Stomach (tissue), 9 donors: Measurements from ENCODE around the gene TAB2. TPM values are rescaled to one million over a fixed set of nuclear protein-coding genes. Genes with fewer than 3 reads are reported as not detected.

ENCODE experiments used
- DNase-seq, 2 donors: peaks; one replicate each; pipeline versions ENCODE4 v3.0.0 to v3.0.0-alpha.2; 2013 to 2019
- H3K27ac ChIP-seq, 5 donors: fragments of 200-600 bp in 4 of 5; sonication (generic) in 4 of 5; one replicate each; pipeline ENCODE4 v1.5.1; 2013 to 2019; ENCODE audit warnings: mild to moderate bottlenecking in 1 of 5, moderate library complexity in 1 of 5
- H3K27me3 ChIP-seq, 3 donors: fragments of 200-600 bp; sonication (generic); one replicate each; pipeline ENCODE4 v1.5.1; 2017 to 2019; ENCODE audit warnings: mixed run types in 1 of 3
- H3K36me3 ChIP-seq, 4 donors: fragments of 200-600 bp; sonication (generic); 1 replicate in 3 of 4; 2 replicates in 1 of 4; pipeline ENCODE4 v1.5.1; 2016 to 2019
- H3K4me1 ChIP-seq, 4 donors: fragments of 200-600 bp; sonication (generic); one replicate each; pipeline ENCODE4 v1.5.1; 2016 to 2019
- H3K4me3 ChIP-seq, 4 donors: fragments of 200-600 bp; sonication (generic) in 3 of 4; one replicate each; pipeline ENCODE4 v1.5.1; 2016 to 2019; ENCODE audit warnings: mild to moderate bottlenecking in 1 of 4
- H3K9me3 ChIP-seq, 4 donors: fragments of 200-600 bp; sonication (generic); one replicate each; pipeline ENCODE4 v1.5.1; 2016 to 2019
- CTCF ChIP-seq, 7 experiments: fragments of 450-650 bp in 4 of 7; fragments of 200-600 bp in 3 of 7; sonication (generic) in 3 of 7; IDR thresholded peaks; one replicate each; pipeline ENCODE4 v1.5.1; 2016 to 2019; ENCODE audit warnings: antibody characterized with exemption in 7 of 7, control low read depth in 2 of 7, mild to moderate bottlenecking in 1 of 7
- EP300 ChIP-seq: sonication (generic); formaldehyde crosslinking; IDR thresholded peaks from one replicate; pipeline ENCODE4 v1.6.1; 2017; ENCODE audit warnings: antibody characterized with exemption
- POLR2A ChIP-seq, 4 donors: fragments of 450-650 bp; IDR thresholded peaks; one replicate each; pipeline ENCODE4 v1.6.1; 2016; ENCODE audit warnings: antibody characterized with exemption in 4 of 4, control low read depth in 2 of 4, mild to moderate bottlenecking in 1 of 4, moderate library complexity in 1 of 4
- POLR2AphosphoS5 ChIP-seq, 3 donors: sonication (generic); formaldehyde crosslinking; IDR thresholded peaks; one replicate each; pipeline ENCODE4 v1.6.1; 2016; ENCODE audit warnings: antibody characterized with exemption in 3 of 3
- WGBS, 5 donors: extraction: QIAGEN DNeasy Blood & Tissue Kit in 3 of 5; methylation state at CpG; one replicate each; pipeline versions ENCODE4 v1.1.5 to v1.1.7; 2013 to 2018; 5-methylcytosine and 5-hydroxymethylcytosine counted together
- intact Hi-C: fragments of 100-400 bp; cut with DNase I; formaldehyde crosslinking; loops from one replicate; pipeline ENCODE4 v1.15.1; 2023; ENCODE audit warnings: low total_unique reads
- polyA plus RNA-seq, 3 donors: library from polyadenylated mRNA; stranded (reverse); fragments of 200-250 nt; gene quantifications; one replicate each; pipeline ENCODE4 v1.2.3, GENCODE V29; 2013
- total RNA-seq, 5 donors: library from RNA; depleted of rRNA; stranded (reverse); fragments of >200 nt; gene quantifications; one replicate each; pipeline versions ENCODE4 v1.1.0 to v1.2.3, GENCODE V29; 2014 to 2016
- donor health status: healthy with polysubstance abuse.
- donor health status: Bipolar disorder and iron deficiency.
- donor health status: healthy.

The TAB2 gene
- total and polyA plus RNA-seq, 8 donors = 14.1 to 119 (median 47.4) TPM

- H3K4me1 ChIP-seq = peaks cover 15 to 75% (median 51%) of the 10 kb centered on the region in 4 donors
- DNase-seq = no peak
- H3K9me3 ChIP-seq = no peaks in the 10 kb centered on the region
- no peak overlapping the region for H3K4me3 ChIP-seq
- H3K27ac ChIP-seq = no peak overlapping the region
- H3K27me3 ChIP-seq = no peaks in the 10 kb centered on the region
- 93 to 97% (median 96%) methylated on average over 5 of the region's 5 CpGs for WGBS, 5 donors
- H3K36me3 ChIP-seq = no peaks in the 10 kb centered on the region
- intact Hi-C loops = no loop called here
- no peak for TF ChIP-seq CTCF (IDR thresholded peaks at IDR 0.05)
These were observed 44.8 kb downstream of the TAB2 start for GRCh38 chr6:149362289-149362688.

- Histone ChIP-seq H3K4me3 (no peak overlapping the region), H3K9me3 (no peaks in the 10 kb centered on the region), H3K36me3 (no peaks in the 10 kb centered on the region), H3K4me1 (peaks cover 16 to 77% (median 53%) of the 10 kb centered on the region in 4 donors), H3K27ac (no peak overlapping the region), H3K27me3 (no peaks in the 10 kb centered on the region)
- TF ChIP-seq CTCF (IDR thresholded peaks at IDR 0.05) (no peak), EP300 (no peak), POLR2AphosphoS5 (IDR thresholded peaks at IDR 0.05) (no peak), POLR2A (IDR thresholded peaks at IDR 0.05) (no peak)
- peak in 1 of 2 donors; percentile 23 for DNase-seq
- 79 to 100% (median 93%) methylated on average over 1 of the region's 1 CpG for WGBS, 5 donors
- intact Hi-C loops = no loop called here
These were observed 45.6 kb downstream of the TAB2 start for GRCh38 chr6:149363154-149363553.

- H3K4me3 ChIP-seq = no peak overlapping the region
- DNase-seq = no peak
- H3K9me3 ChIP-seq = no peaks in the 10 kb centered on the region
- H3K27ac ChIP-seq = no peak overlapping the region
- TF ChIP-seq CTCF (IDR thresholded peaks at IDR 0.05) = no peak
- no peak for TF ChIP-seq POLR2A (IDR thresholded peaks at IDR 0.05)
- no peak for TF ChIP-seq POLR2AphosphoS5 (IDR thresholded peaks at IDR 0.05)
- no peak for TF ChIP-seq EP300
- no peaks in the 10 kb centered on the region for H3K27me3 ChIP-seq
- peaks cover 18 to 76% (median 51%) of the 10 kb centered on the region in 4 donors for H3K4me1 ChIP-seq
- WGBS, 5 donors = 16 to 62% (median 24%) methylated on average over 2 of the region's 2 CpGs
- H3K36me3 ChIP-seq = no peaks in the 10 kb centered on the region
- intact Hi-C loops = no loop called here
These were observed 47.0 kb downstream of the TAB2 start for GRCh38 chr6:149364557-149364956.

- no peaks in the 10 kb centered on the region for H3K9me3 ChIP-seq
- H3K27me3 ChIP-seq = no peaks in the 10 kb centered on the region
- intact Hi-C loops = no loop called here
- no peak for DNase-seq
- peaks cover 18 to 80% (median 51%) of the 10 kb centered on the region in 4 donors for H3K4me1 ChIP-seq
- H3K4me3 ChIP-seq = no peak overlapping the region
- no peak overlapping the region for H3K27ac ChIP-seq
- H3K36me3 ChIP-seq = peaks cover 0 to 4% (median 2%) of the 10 kb centered on the region in 4 donors
- TF ChIP-seq CTCF (IDR thresholded peaks at IDR 0.05) = no peak
These were observed 47.7 kb downstream of the TAB2 start for GRCh38 chr6:149365197-149365596.
